ENCODE measurements around the gene FBXO24.

- no peak for TF ChIP-seq CTCF (conservative IDR thresholded peaks at IDR 0.05; ENCODE audit: low read length)
- TF ChIP-seq EZH2phosphoT487 (IDR thresholded peaks at IDR 0.05; ENCODE audit: borderline replicate concordance, low read depth, low read length), result no peak
Measured at GRCh38 chr7:100577507-100577906, 8.6 kb upstream of the FBXO24 start.
